Ascending aorta (tissue), 2 donors: ENCODE results near the gene UBR1. TPM values are rescaled to one million over a fixed set of nuclear protein-coding genes. Genes with fewer than 3 reads are reported as not detected.
"Not testable (repeated sequence)": the region's sequence is repeated elsewhere in the genome, so short reads cannot be mapped to it uniquely, and the experiment has no call there.

ENCODE experiments used
- DNase-seq, 2 donors: peaks; one replicate each; pipeline ENCODE4 v3.0.0-alpha.2; 2019; ENCODE audit warnings: low spot score in 2 of 2
- H3K27ac ChIP-seq, 2 donors: fragments of 200-600 bp; sonication (generic); one replicate each; pipeline ENCODE4 v1.5.1; 2016 to 2017; ENCODE audit warnings: mild to moderate bottlenecking in 1 of 2
- H3K27me3 ChIP-seq: fragments of 200-600 bp; sonication (generic); one replicate; pipeline ENCODE4 v1.5.1; 2017
- H3K36me3 ChIP-seq, 2 donors: fragments of 200-600 bp; sonication (generic); one replicate each; pipeline ENCODE4 v1.5.1; 2016
- H3K4me1 ChIP-seq, 2 donors: fragments of 200-600 bp; sonication (generic); one replicate each; pipeline ENCODE4 v1.5.1; 2016 to 2017; ENCODE audit warnings: mild to moderate bottlenecking in 1 of 2
- H3K4me3 ChIP-seq, 2 donors: fragments of 200-600 bp; sonication (generic); one replicate each; pipeline ENCODE4 v1.5.1; 2016 to 2017; ENCODE audit warnings: mild to moderate bottlenecking in 1 of 2
- H3K9me3 ChIP-seq, 2 donors: fragments of 200-600 bp; sonication (generic); one replicate each; pipeline ENCODE4 v1.5.1; 2016
- CTCF ChIP-seq, 3 experiments: fragments of 200-600 bp in 2 of 3; fragments of 450-650 bp in 1 of 3; sonication (generic) in 2 of 3; IDR thresholded peaks; one replicate each; pipeline ENCODE4 v1.5.1; 2016 to 2019; ENCODE audit warnings: antibody characterized with exemption in 3 of 3, mild to moderate bottlenecking in 1 of 3, moderate library complexity in 1 of 3
- intact Hi-C: fragments of 100-400 bp; cut with DNase I; formaldehyde crosslinking; loops from one replicate; pipeline ENCODE4 v1.15.1; 2023
- total RNA-seq: library from RNA; depleted of rRNA; stranded (reverse); fragments of >200 nt; gene quantifications from one replicate; pipeline ENCODE4 v1.1.0, GENCODE V29; 2016

The UBR1 gene
- total RNA-seq, 1 donor from 2014 or later = 8.2 TPM

GRCh38 chr15:42984493-42985034, 121.3 kb downstream of the UBR1 start:
- H3K4me1 ChIP-seq = no peaks in the 10 kb centered on the region
- H3K27me3 ChIP-seq = no peaks in the 10 kb centered on the region
- H3K36me3 ChIP-seq = peaks cover 42 to 80% of the 10 kb centered on the region in 2 donors
- DNase-seq = no peak
- no peaks in the 10 kb centered on the region for H3K9me3 ChIP-seq
- TF ChIP-seq CTCF (IDR thresholded peaks at IDR 0.05) = no peak
- H3K27ac ChIP-seq = no peak overlapping the region
- intact Hi-C loops = no loop called here
- H3K4me3 ChIP-seq = no peak overlapping the region

- H3K9me3 ChIP-seq, H3K4me3 ChIP-seq, DNase-seq, H3K27ac ChIP-seq, H3K4me1 ChIP-seq, H3K27me3 ChIP-seq, intact Hi-C loops: not testable (repeated sequence)
- peaks cover 54 to 69% of the 10 kb centered on the region in 2 donors for H3K36me3 ChIP-seq
Measured at GRCh38 chr15:42979113-42979512, 126.7 kb downstream of the UBR1 start.

- Histone ChIP-seq H3K9me3 (no peaks in the 10 kb centered on the region), H3K4me3 (no peak overlapping the region), H3K36me3 (peaks cover 67 to 68% of the 10 kb centered on the region in 2 donors), H3K4me1 (no peaks in the 10 kb centered on the region), H3K27me3 (no peaks in the 10 kb centered on the region), H3K27ac (no peak overlapping the region)
- no peak for TF ChIP-seq CTCF (IDR thresholded peaks at IDR 0.05)
- no peak for DNase-seq
- intact Hi-C loops = no loop called here
Measured at GRCh38 chr15:42974202-42974862, 131.5 kb downstream of the UBR1 start.

- H3K9me3 ChIP-seq = no peaks in the 10 kb centered on the region
- no peak for TF ChIP-seq CTCF (IDR thresholded peaks at IDR 0.05)
- H3K4me3 ChIP-seq = no peak overlapping the region
- no peak for DNase-seq
- no peaks in the 10 kb centered on the region for H3K4me1 ChIP-seq
- no peaks in the 10 kb centered on the region for H3K27me3 ChIP-seq
- intact Hi-C loops = no loop called here
- H3K36me3 ChIP-seq = peaks cover 63 to 78% of the 10 kb centered on the region in 2 donors
- H3K27ac ChIP-seq = no peak overlapping the region
Measured at GRCh38 chr15:42973114-42973513, 132.7 kb downstream of the UBR1 start.

- intact Hi-C loops = no loop called here
- no peak overlapping the region for H3K4me3 ChIP-seq
- H3K27ac ChIP-seq = no peak overlapping the region
- no peaks in the 10 kb centered on the region for H3K9me3 ChIP-seq
- no peaks in the 10 kb centered on the region for H3K27me3 ChIP-seq
- no peak for DNase-seq
- H3K4me1 ChIP-seq = no peaks in the 10 kb centered on the region
- H3K36me3 ChIP-seq = peaks cover 60 to 81% of the 10 kb centered on the region in 2 donors
- TF ChIP-seq CTCF (IDR thresholded peaks at IDR 0.05) = no peak
Measured at GRCh38 chr15:42971830-42972229, 134.0 kb downstream of the UBR1 start.

- Histone ChIP-seq H3K27me3 (no peaks in the 10 kb centered on the region), H3K36me3 (peaks cover 68 to 86% of the 10 kb centered on the region in 2 donors), H3K27ac (no peak overlapping the region), H3K9me3 (no peaks in the 10 kb centered on the region), H3K4me3 (no peak overlapping the region), H3K4me1 (no peaks in the 10 kb centered on the region)
- intact Hi-C loops = loop anchor here (10.0 kb wide), 1 partner anchor 90 kb away; no protein-coding TSS in a partner anchor
- no peak for TF ChIP-seq CTCF (IDR thresholded peaks at IDR 0.05)
- DNase-seq = no peak
Measured at GRCh38 chr15:42964476-42964875, 141.4 kb downstream of the UBR1 start.
